GM19397 (cell line): ENCODE measurements around the gene KRT34.
"Not testable (repeated sequence)": the region's sequence is repeated elsewhere in the genome, so short reads cannot be mapped to it uniquely, and the experiment has no call there.

Source experiments
- ATAC-seq: cut with Tn5 transposase; IDR thresholded peaks from one replicate; pipeline ENCODE4 v1.9.1; 2021; ENCODE audit warnings: mild to moderate bottlenecking, moderate library complexity; ENCODE audit not compliant: unreplicated experiment

KRT34 gene

GRCh38 chr17:41367426-41368075 is 14.6 kb downstream of the KRT34 start:
- ATAC-seq = no peak

- no peak for ATAC-seq
These were observed 16.0 kb downstream of the KRT34 start for GRCh38 chr17:41366070-41366469.

GRCh38 chr17:41363881-41364280 is 18.2 kb downstream of the KRT34 start:
- no peak for ATAC-seq

- no peak for ATAC-seq
These were observed 21.7 kb downstream of the KRT34 start for GRCh38 chr17:41360296-41360995.

- ATAC-seq = no peak
These were observed 27.6 kb downstream of the KRT34 start for GRCh38 chr17:41354536-41354935.

- no peak for ATAC-seq
These were observed 29.3 kb downstream of the KRT34 start for GRCh38 chr17:41352597-41353366.

- no peak for ATAC-seq
These were observed 30.9 kb downstream of the KRT34 start for GRCh38 chr17:41351177-41351576.

GRCh38 chr17:41350381-41350878 is 31.7 kb downstream of the KRT34 start, which contains the start of gene KRT33A:
TSS of gene KRT33A (minus strand) at chr17:41350828. CDS start at chr17:41350767, 61 bp downstream.
- not testable (repeated sequence) for ATAC-seq

GRCh38 chr17:41347869-41348760 is 34.0 kb downstream of the KRT34 start:
- no peak for ATAC-seq

- not testable (repeated sequence) for ATAC-seq
These were observed 35.7 kb downstream of the KRT34 start for GRCh38 chr17:41346421-41346820.

GRCh38 chr17:41345992-41346391 is 36.1 kb downstream of the KRT34 start:
- no peak for ATAC-seq

GRCh38 chr17:41343029-41343428 is 39.1 kb downstream of the KRT34 start:
- no peak for ATAC-seq

GRCh38 chr17:41340934-41341861 is 40.9 kb downstream of the KRT34 start:
- ATAC-seq = no peak

- ATAC-seq = no peak
These were observed 41.6 kb downstream of the KRT34 start for GRCh38 chr17:41340494-41340893.

- no peak for ATAC-seq
These were observed 42.4 kb downstream of the KRT34 start for GRCh38 chr17:41339571-41340172.

- no peak for ATAC-seq
These were observed 43.1 kb downstream of the KRT34 start for GRCh38 chr17:41338961-41339485.

- no peak for ATAC-seq
These were observed 46.4 kb downstream of the KRT34 start for GRCh38 chr17:41335747-41336146.

- no peak for ATAC-seq
These were observed 47.5 kb downstream of the KRT34 start for GRCh38 chr17:41334385-41335305.
